ENCODE results near the gene TBC1D1.

The TBC1D1 gene

DNA sequence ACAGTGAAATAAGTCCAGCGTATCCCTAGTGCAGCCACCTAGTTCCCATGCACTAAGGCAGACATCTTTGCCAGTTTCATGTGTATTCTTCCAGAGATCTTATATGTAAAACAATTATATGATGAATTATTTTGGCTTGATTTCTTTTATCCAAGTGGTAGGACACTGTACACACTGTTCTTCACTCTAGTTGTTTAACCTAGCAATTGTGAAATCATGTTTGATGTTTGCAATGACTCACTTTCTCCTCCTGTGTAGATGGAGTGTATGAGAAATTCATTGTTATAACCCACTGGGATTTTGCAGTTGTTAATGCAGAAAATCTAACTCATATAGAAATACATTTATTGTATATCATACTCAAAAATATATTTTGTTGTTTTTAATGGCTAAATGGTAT lies 17.5 kb upstream of the TBC1D1 start:
- Histone ChIP-seq H3K9ac (ENCODE audit: insufficient read length, low read depth) (no peak overlapping the region), H3K9me3 (ENCODE audit: insufficient read depth, low read length) (no peaks in the 10 kb centered on the region), H3K36me3 (ENCODE audit: insufficient read depth, insufficient read length, low read length) (no peaks in the 10 kb centered on the region), H3K4me3 (ENCODE audit: insufficient read length, low read depth) (no peak overlapping the region), H3K27me3 (ENCODE audit: insufficient read depth, insufficient read length) (no peaks in the 10 kb centered on the region), H3K4me1 (ENCODE audit: insufficient read depth, insufficient read length) (no peaks in the 10 kb centered on the region)
- TF ChIP-seq ZNF274 (IDR thresholded peaks at IDR 0.05; ENCODE audit: low read depth, low read length) (no peak), SUZ12 (IDR thresholded peaks at IDR 0.05; ENCODE audit: extremely low read depth, insufficient read depth, insufficient read length) (no peak), YY1 (IDR thresholded peaks at IDR 0.05; ENCODE audit: insufficient read depth, insufficient read length) (no peak)
- DNase-seq (ENCODE audit: low read depth, low spot score) = no peak

DNA sequence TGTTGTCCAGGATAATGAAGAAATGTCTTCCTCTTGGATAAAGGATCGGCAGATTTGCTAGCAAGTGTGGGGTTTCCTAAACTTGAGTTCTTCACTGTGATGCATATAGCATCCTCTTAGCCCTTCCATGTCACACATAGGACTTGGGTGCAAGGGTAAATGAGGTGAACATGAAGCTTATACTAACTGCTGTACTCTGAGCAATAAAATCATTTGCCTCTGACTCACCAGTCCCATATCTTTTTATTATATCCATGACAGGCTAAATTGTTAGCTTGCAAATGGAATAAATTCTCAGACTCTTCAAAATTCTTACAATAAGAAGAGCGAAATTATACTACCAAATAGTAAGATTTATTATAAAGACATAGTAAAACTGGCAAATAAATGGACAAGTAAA lies 14.7 kb upstream of the TBC1D1 start:
- no peaks in the 10 kb centered on the region for H3K4me1 ChIP-seq (ENCODE audit: insufficient read depth, insufficient read length)
- TF ChIP-seq SUZ12 (IDR thresholded peaks at IDR 0.05; ENCODE audit: extremely low read depth, insufficient read depth, insufficient read length) (no peak), YY1 (IDR thresholded peaks at IDR 0.05; ENCODE audit: insufficient read depth, insufficient read length) (no peak), ZNF274 (IDR thresholded peaks at IDR 0.05; ENCODE audit: low read depth, low read length) (no peak)
- H3K27me3 ChIP-seq (ENCODE audit: insufficient read depth, insufficient read length) = no peaks in the 10 kb centered on the region
- H3K36me3 ChIP-seq (ENCODE audit: insufficient read depth, insufficient read length, low read length) = no peaks in the 10 kb centered on the region
- DNase-seq (ENCODE audit: low read depth, low spot score) = no peak
- no peaks in the 10 kb centered on the region for H3K9me3 ChIP-seq (ENCODE audit: insufficient read depth, low read length)
- H3K4me3 ChIP-seq (ENCODE audit: insufficient read length, low read depth) = no peak overlapping the region
- no peak overlapping the region for H3K9ac ChIP-seq (ENCODE audit: insufficient read length, low read depth)

DNA sequence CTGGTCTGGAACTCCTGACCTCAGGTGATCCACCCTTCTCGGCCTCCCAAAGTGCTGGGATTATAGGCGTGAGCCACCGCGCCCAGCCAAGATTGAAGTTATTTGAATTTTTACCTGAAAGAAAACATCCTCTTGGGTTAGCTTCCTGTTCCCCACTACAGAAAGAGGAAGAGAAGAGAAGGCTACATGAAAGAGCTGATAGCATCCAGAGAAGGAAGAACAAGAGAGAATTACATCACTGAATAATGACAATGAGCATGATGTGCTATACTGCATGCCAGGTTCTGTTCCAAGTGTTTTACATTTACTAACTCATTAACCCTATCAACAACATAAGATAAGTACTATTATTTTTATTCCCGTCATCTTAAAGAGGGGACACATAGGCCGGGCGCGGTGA lies 11.5 kb upstream of the TBC1D1 start:
- no peaks in the 10 kb centered on the region for H3K36me3 ChIP-seq (ENCODE audit: insufficient read depth, insufficient read length, low read length)
- no peak for DNase-seq (ENCODE audit: low read depth, low spot score)
- H3K9me3 ChIP-seq (ENCODE audit: insufficient read depth, low read length) = no peaks in the 10 kb centered on the region
- H3K4me1 ChIP-seq (ENCODE audit: insufficient read depth, insufficient read length) = no peaks in the 10 kb centered on the region
- H3K9ac ChIP-seq (ENCODE audit: insufficient read length, low read depth) = no peak overlapping the region
- no peak overlapping the region for H3K4me3 ChIP-seq (ENCODE audit: insufficient read length, low read depth)
- H3K27me3 ChIP-seq (ENCODE audit: insufficient read depth, insufficient read length) = no peaks in the 10 kb centered on the region
- TF ChIP-seq SUZ12 (IDR thresholded peaks at IDR 0.05; ENCODE audit: extremely low read depth, insufficient read depth, insufficient read length) (no peak), YY1 (IDR thresholded peaks at IDR 0.05; ENCODE audit: insufficient read depth, insufficient read length) (no peak), ZNF274 (IDR thresholded peaks at IDR 0.05; ENCODE audit: low read depth, low read length) (no peak)

DNA sequence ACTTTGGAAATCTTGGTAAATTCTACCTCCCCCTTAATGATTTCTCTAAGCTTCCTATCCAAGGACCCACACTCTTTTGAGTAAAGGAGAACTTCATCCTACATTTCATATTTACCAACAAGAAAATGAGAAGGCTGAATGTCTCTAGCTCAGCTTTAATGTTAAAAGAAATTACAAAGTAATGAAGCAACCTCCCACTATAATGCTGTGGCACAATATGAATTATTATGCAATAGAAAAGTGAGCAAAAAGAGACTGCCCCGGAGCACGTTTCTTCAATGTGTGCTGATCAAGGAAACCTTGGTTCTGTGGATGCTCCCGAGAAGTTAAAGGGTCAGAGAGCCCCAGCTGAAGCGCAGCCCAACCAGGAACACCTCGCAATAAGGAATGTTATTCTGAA lies 9.1 kb upstream of the TBC1D1 start:
- H3K9ac ChIP-seq (ENCODE audit: insufficient read length, low read depth) = no peak overlapping the region
- H3K36me3 ChIP-seq (ENCODE audit: insufficient read depth, insufficient read length, low read length) = no peaks in the 10 kb centered on the region
- H3K4me3 ChIP-seq (ENCODE audit: insufficient read length, low read depth) = no peak overlapping the region
- H3K9me3 ChIP-seq (ENCODE audit: insufficient read depth, low read length) = no peaks in the 10 kb centered on the region
- TF ChIP-seq SUZ12 (IDR thresholded peaks at IDR 0.05; ENCODE audit: extremely low read depth, insufficient read depth, insufficient read length) (no peak), ZNF274 (IDR thresholded peaks at IDR 0.05; ENCODE audit: low read depth, low read length) (no peak), YY1 (IDR thresholded peaks at IDR 0.05; ENCODE audit: insufficient read depth, insufficient read length) (no peak)
- DNase-seq (ENCODE audit: low read depth, low spot score) = no peak
- H3K27me3 ChIP-seq (ENCODE audit: insufficient read depth, insufficient read length) = no peaks in the 10 kb centered on the region
- H3K4me1 ChIP-seq (ENCODE audit: insufficient read depth, insufficient read length) = no peaks in the 10 kb centered on the region

DNA sequence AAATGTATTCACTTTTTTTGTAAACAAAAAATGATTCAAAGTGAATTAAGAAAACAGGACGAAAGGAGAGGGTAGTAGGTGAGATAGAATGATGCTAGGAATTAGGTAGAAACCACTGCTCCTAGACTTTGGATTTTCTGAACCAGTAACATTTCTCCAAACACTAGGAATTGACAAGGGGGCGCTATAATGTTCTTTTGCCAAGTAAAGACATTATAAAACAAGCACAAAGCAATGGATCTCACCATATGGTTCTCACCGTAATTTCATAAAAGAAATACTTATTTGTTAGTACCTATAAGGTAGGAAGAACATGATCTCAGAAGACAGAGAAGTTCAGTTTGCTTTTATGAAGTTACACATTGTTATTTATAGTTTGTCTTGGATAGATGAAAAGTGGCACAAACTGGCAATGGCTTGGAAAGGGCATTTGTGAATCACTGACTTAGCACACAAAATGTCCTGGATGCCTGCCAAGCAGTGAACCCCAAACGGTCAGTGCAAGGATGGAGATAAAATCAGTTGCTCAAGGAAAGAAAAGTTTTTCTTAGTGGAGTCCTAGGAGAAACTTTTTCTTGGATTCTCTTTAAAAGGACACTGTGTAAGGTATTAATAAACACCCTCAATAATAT lies 8.1 kb upstream of the TBC1D1 start:
- H3K9me3 ChIP-seq (ENCODE audit: insufficient read depth, low read length) = no peaks in the 10 kb centered on the region
- no peak overlapping the region for H3K4me3 ChIP-seq (ENCODE audit: insufficient read length, low read depth)
- H3K27me3 ChIP-seq (ENCODE audit: insufficient read depth, insufficient read length) = peaks cover 4% of the 10 kb centered on the region
- H3K36me3 ChIP-seq (ENCODE audit: insufficient read depth, insufficient read length, low read length) = no peaks in the 10 kb centered on the region
- TF ChIP-seq ZNF274 (IDR thresholded peaks at IDR 0.05; ENCODE audit: low read depth, low read length) (no peak), SUZ12 (IDR thresholded peaks at IDR 0.05; ENCODE audit: extremely low read depth, insufficient read depth, insufficient read length) (no peak), YY1 (IDR thresholded peaks at IDR 0.05; ENCODE audit: insufficient read depth, insufficient read length) (no peak)
- H3K4me1 ChIP-seq (ENCODE audit: insufficient read depth, insufficient read length) = no peaks in the 10 kb centered on the region
- DNase-seq (ENCODE audit: low read depth, low spot score) = no peak
- no peak overlapping the region for H3K9ac ChIP-seq (ENCODE audit: insufficient read length, low read depth)

DNA sequence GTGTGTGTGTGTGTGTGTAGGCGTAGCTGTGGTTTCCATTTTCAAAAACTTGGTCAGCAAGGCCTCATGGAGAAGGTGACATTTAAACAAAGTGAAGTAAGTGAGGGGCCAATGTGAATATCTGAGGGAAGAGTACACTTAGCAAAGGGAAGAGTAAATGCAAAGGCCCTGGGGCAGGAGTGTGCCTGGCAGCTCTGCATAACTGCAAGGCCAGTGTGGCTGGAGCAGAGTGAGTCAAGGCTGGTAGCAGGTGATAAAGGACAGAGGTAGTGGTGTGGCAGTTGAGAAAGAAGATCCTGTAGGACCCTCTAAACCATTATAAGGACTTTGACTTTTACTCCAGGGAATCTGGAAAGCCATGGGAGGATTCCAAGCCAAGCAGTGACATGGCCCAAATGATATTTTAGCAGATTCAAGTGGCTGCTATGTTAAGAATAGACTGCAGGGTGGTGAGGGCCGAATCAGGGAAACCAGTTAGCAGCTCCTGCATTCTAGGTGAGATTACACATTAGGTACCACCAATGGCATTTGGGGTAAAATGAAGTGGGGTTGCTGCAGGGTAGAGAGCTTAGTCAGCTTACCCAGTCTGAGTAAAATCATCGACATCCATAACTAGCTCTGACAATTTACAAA lies 5.9 kb upstream of the TBC1D1 start:
- no peak for DNase-seq (ENCODE audit: low read depth, low spot score)
- Histone ChIP-seq H3K9ac (ENCODE audit: insufficient read length, low read depth) (no peak overlapping the region), H3K27me3 (ENCODE audit: insufficient read depth, insufficient read length) (peaks cover 26% of the 10 kb centered on the region)

DNA sequence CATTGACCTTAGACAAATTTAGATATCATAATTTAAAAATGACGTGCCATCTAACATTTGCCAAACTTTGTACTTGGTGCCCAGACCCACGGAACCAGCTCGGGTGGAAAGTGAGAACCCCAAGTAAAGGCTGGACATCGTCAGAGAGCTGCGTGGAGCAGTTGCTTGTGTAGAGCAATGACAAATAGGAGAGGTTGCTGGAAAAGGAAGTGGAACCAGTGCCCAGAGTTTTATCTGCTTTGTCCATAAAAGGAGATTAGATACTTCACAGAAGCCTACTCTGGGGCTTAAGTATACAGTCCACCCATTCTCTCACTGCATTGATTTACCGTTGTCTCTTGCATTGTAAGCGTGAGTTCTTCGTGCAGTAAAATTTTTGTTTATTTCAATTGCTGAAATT lies 5.4 kb upstream of the TBC1D1 start:
- H3K4me1 ChIP-seq (ENCODE audit: insufficient read depth, insufficient read length) = no peaks in the 10 kb centered on the region
- no peak for TF ChIP-seq ZNF274 (IDR thresholded peaks at IDR 0.05; ENCODE audit: low read depth, low read length)
- TF ChIP-seq SUZ12 (IDR thresholded peaks at IDR 0.05; ENCODE audit: extremely low read depth, insufficient read depth, insufficient read length) = no peak
- no peak for TF ChIP-seq YY1 (IDR thresholded peaks at IDR 0.05; ENCODE audit: insufficient read depth, insufficient read length)
- H3K4me3 ChIP-seq (ENCODE audit: insufficient read length, low read depth) = no peak overlapping the region
- no peak overlapping the region for H3K9ac ChIP-seq (ENCODE audit: insufficient read length, low read depth)
- no peaks in the 10 kb centered on the region for H3K36me3 ChIP-seq (ENCODE audit: insufficient read depth, insufficient read length, low read length)
- no peak for DNase-seq (ENCODE audit: low read depth, low spot score)
- no peaks in the 10 kb centered on the region for H3K9me3 ChIP-seq (ENCODE audit: insufficient read depth, low read length)
- H3K27me3 ChIP-seq (ENCODE audit: insufficient read depth, insufficient read length) = peaks cover 31% of the 10 kb centered on the region

More for the DNA sequence above, 5.9 kb upstream of the TBC1D1 start:
- Histone ChIP-seq H3K9me3 (ENCODE audit: insufficient read depth, low read length) (no peaks in the 10 kb centered on the region), H3K4me3 (ENCODE audit: insufficient read length, low read depth) (no peak overlapping the region), H3K4me1 (ENCODE audit: insufficient read depth, insufficient read length) (no peaks in the 10 kb centered on the region), H3K36me3 (ENCODE audit: insufficient read depth, insufficient read length, low read length) (no peaks in the 10 kb centered on the region)
- TF ChIP-seq ZNF274 (IDR thresholded peaks at IDR 0.05; ENCODE audit: low read depth, low read length) (no peak), SUZ12 (IDR thresholded peaks at IDR 0.05; ENCODE audit: extremely low read depth, insufficient read depth, insufficient read length) (no peak), YY1 (IDR thresholded peaks at IDR 0.05; ENCODE audit: insufficient read depth, insufficient read length) (no peak)
